K562 (cell line): ENCODE results near the gene PHACTR3. TPM values are rescaled to one million over a fixed set of nuclear protein-coding genes. Genes with fewer than 3 reads are reported as not detected.
A peak's percentile ranks its signal among the peaks of the same experiment; 100 is the strongest.

ENCODE experiments used
- ATAC-seq: fragments of 200-7000 bp; cut with Tn5 transposase; 3 replicates; pipeline ENCODE4 v1.9.1; 2020; ENCODE audit warnings: moderate library complexity
- BruUV-seq: library from RNA; stranded (reverse); fragments of 400-500 nt; replicated peaks from 2 replicates; lab custom pipeline; 2021; lab: Mats Ljungman, UMichigan
- CTCF ChIA-PET: fragments of 300-600 bp; formaldehyde crosslinking; extraction: SDS; loops from one replicate; lab custom pipeline; 2021; ENCODE audit warnings: low intra/inter-chr PET ratio; lab: Yijun Ruan, JAX
- POLR2A ChIA-PET: fragments of 300-600, 350-650 bp; sonication (Branson Sonifier 250); formaldehyde crosslinking; extraction: SDS; loops from one replicate; lab custom pipeline; 2021; ENCODE audit warnings: antibody characterized with exemption, inconsistent platforms; lab: Yijun Ruan, JAX
- DNase-seq, 4 experiments: peaks; one replicate each; pipeline versions ENCODE4 v3.0.0 to v3.0.0-alpha.2; 2011 to 2018; ENCODE audit warnings: low spot score in 3 of 4, mixed read lengths in 3 of 4; ENCODE audit errors: extremely low read depth in 1 of 4
- FAIRE-seq: peaks from 2 replicates; lab custom pipeline; 2011; peaks lifted over from hg19 to GRCh38; lab: Jason Lieb, UNC
- H2AFZ ChIP-seq: 2 replicates; pipeline ENCODE4 v1.6.0; 2011; ENCODE audit warnings: low read depth, low read length, control low read depth, inconsistent platforms
- H3K27ac ChIP-seq: fragments of 200-600 bp; 3 replicates; pipeline ENCODE4 v1.8.0; 2011; ENCODE audit warnings: low read depth, mild to moderate bottlenecking, control low read depth, inconsistent platforms, low read length, moderate library complexity, mixed read lengths; ENCODE audit errors: extremely low read depth
- H3K27me3 ChIP-seq, 2 experiments: fragments of 300-600 bp in 1 of 2; 2 replicates in 1 of 2; 3 replicates in 1 of 2; pipeline versions ENCODE4 v1.6.0 to v1.8.0; 2011; ENCODE audit warnings: inconsistent platforms in 2 of 2, low read length in 2 of 2, mild to moderate bottlenecking in 1 of 2, mixed read lengths in 1 of 2, moderate library complexity in 1 of 2; ENCODE audit not compliant: control insufficient read depth in 2 of 2, insufficient read depth in 2 of 2
- H3K36me3 ChIP-seq: fragments of 300-600 bp; 3 replicates; pipeline ENCODE4 v1.8.0; 2011; ENCODE audit warnings: mild to moderate bottlenecking, low read length, inconsistent platforms; ENCODE audit not compliant: control insufficient read depth, insufficient read depth
- H3K4me1 ChIP-seq, 2 experiments: fragments of 200-600 bp in 1 of 2; replicated peaks in 1 of 2; 2 replicates in 1 of 2; 3 replicates in 1 of 2; pipeline versions ENCODE4 v1.5.1 to v1.8.0; 2011; ENCODE audit warnings: inconsistent platforms in 2 of 2, low read length in 2 of 2, mild to moderate bottlenecking in 1 of 2, mixed read lengths in 1 of 2, moderate library complexity in 1 of 2; ENCODE audit not compliant: control insufficient read depth in 2 of 2, insufficient read depth in 2 of 2
- H3K4me2 ChIP-seq: 2 replicates; pipeline ENCODE4 v1.6.1; 2011; ENCODE audit warnings: low read length, control low read depth, inconsistent platforms, mixed read lengths; ENCODE audit not compliant: insufficient read depth
- H3K4me3 ChIP-seq: fragments of 200-600 bp; sonication (generic), shearing (Covaris generic); 2 replicates; pipeline ENCODE4 v1.5.1; 2016; ENCODE audit warnings: control low read depth, inconsistent platforms
- H3K79me2 ChIP-seq: fragments of 200-600 bp; 3 replicates; pipeline ENCODE4 v1.8.0; 2011; ENCODE audit warnings: low read length, inconsistent platforms; ENCODE audit not compliant: control insufficient read depth, insufficient read depth
- H3K9ac ChIP-seq, 2 experiments: 2 replicates each; pipeline versions ENCODE4 v1.6.0 to v1.6.1; 2011; ENCODE audit warnings: low read depth in 2 of 2, low read length in 2 of 2, control low read depth in 1 of 2, inconsistent platforms in 1 of 2, mild to moderate bottlenecking in 1 of 2, mixed read lengths in 1 of 2; ENCODE audit not compliant: insufficient read depth in 1 of 2
- H3K9me1 ChIP-seq: one replicate; pipeline ENCODE4 v1.6.0; 2011; ENCODE audit warnings: inconsistent platforms, mild to moderate bottlenecking, low read length, moderate library complexity; ENCODE audit not compliant: control insufficient read depth, insufficient read depth
- H3K9me3 ChIP-seq: replicated peaks from 2 replicates; pipeline ENCODE4 v1.5.1; 2011; ENCODE audit warnings: low read depth, low read length, inconsistent platforms; ENCODE audit not compliant: control insufficient read depth, insufficient read depth
- H4K20me1 ChIP-seq: replicated peaks from 2 replicates; pipeline ENCODE4 v1.6.1; 2011; ENCODE audit warnings: low read length, inconsistent platforms, mixed read lengths; ENCODE audit not compliant: control insufficient read depth, insufficient read depth
- ATF6 ChIP-seq: sonication (generic); formaldehyde crosslinking; IDR thresholded peaks from 2 replicates; pipeline ENCODE4 v1.4.0; 2020; ENCODE audit warnings: mild to moderate bottlenecking, missing genetic modification reagents
- FOXK1 ChIP-seq: sonication (generic); formaldehyde crosslinking; IDR thresholded peaks from 2 replicates; pipeline ENCODE4 v1.8.0; 2022; ENCODE audit warnings: missing genetic modification reagents, mild to moderate bottlenecking, borderline replicate concordance
- GABPB2 ChIP-seq: fragments of 250-450 bp; sonication (Bioruptor Pico); conservative IDR thresholded peaks from 2 replicates; pipeline ENCODE4 v1.5.1; 2021; ENCODE audit warnings: mild to moderate bottlenecking
- GTF2A2 ChIP-seq: IDR thresholded peaks from 2 replicates; pipeline ENCODE4 v1.6.1; 2016; ENCODE audit warnings: mild to moderate bottlenecking, missing genetic modification characterization, missing compliant biosample characterization
- HNRNPH1 ChIP-seq: fragments of 200-400 bp; formaldehyde crosslinking; optimal IDR thresholded peaks from 2 replicates; pipeline ENCODE3; 2017; ENCODE audit warnings: low read depth, mild to moderate bottlenecking, low read length, moderate library complexity
- MAFF ChIP-seq: IDR thresholded peaks from 2 replicates; pipeline ENCODE4 v1.6.1; 2012; ENCODE audit warnings: low read length, improper control_type of control experiment
- RFX1 ChIP-seq: fragments of 450-650 bp; IDR thresholded peaks from 2 replicates; pipeline ENCODE4 v1.6.1; 2016; ENCODE audit warnings: mild to moderate bottlenecking, moderate library complexity
- SAFB ChIP-seq: fragments of 200-400 bp; formaldehyde crosslinking; IDR thresholded peaks from 2 replicates; pipeline ENCODE4 v1.6.1; 2017; ENCODE audit warnings: low read depth, low read length, borderline replicate concordance
- TGIF2 ChIP-seq: sonication (generic); formaldehyde crosslinking; IDR thresholded peaks from 2 replicates; pipeline ENCODE4 v1.8.1; 2022; ENCODE audit warnings: mild to moderate bottlenecking, missing genetic modification reagents, moderate library complexity
- ZNF143 ChIP-seq: sonication (generic); formaldehyde crosslinking; IDR thresholded peaks from 2 replicates; pipeline ENCODE4 v1.9.0; 2022; ENCODE audit warnings: mild to moderate bottlenecking, missing genetic modification reagents
- ZNF146 ChIP-seq: IDR thresholded peaks from one replicate; pipeline ENCODE4 v1.6.1; 2018; ENCODE audit warnings: missing compliant biosample characterization; ENCODE audit not compliant: unreplicated experiment
- WGBS: fragments of 100-300 bp; shearing (Covaris generic); methylation state at CpG from one replicate; pipeline ENCODE4 v1.1.6; 2016; ENCODE audit warnings: low coverage, mixed read lengths; ENCODE audit not compliant: insufficient coverage; ENCODE audit errors: missing lambda C conversion rate; 5-methylcytosine and 5-hydroxymethylcytosine counted together
- in situ Hi-C: fragments of 300-500 bp; cut with MboI; formaldehyde crosslinking; loops from 4 replicates; pipeline ENCODE4 v1.15.0; 2018; ENCODE audit warnings: inconsistent platforms, mixed read lengths
- intact Hi-C: fragments of 100-400 bp; cut with micrococcal nuclease; formaldehyde crosslinking; loops from 2 replicates; pipeline ENCODE4 v1.14.2; 2022
- polyA plus RNA-seq, 8 experiments: library from polyadenylated mRNA; depleted of rRNA in 4 of 8; stranded (reverse) in 5 of 8; unstranded in 3 of 8; fragments of >200 nt; fragmentation: Nextera tagmentation in 2 of 8; fragmentation: Illumina TruSeq in 1 of 8; extraction: Ambion mirVana in 2 of 8; extraction: Trizol in 1 of 8; gene quantifications; 2 replicates each; pipeline versions ENCODE4 v1.2.1 to v1.2.3, GENCODE V29; 2011 to 2014; ENCODE audit warnings: inconsistent platforms in 1 of 8, missing spikeins in 1 of 8
- total RNA-seq, 7 experiments: library from RNA; depleted of rRNA in 6 of 7; stranded (reverse); fragments of >200 nt in 6 of 7; fragmentation: Illumina TruSeq in 2 of 7; extraction: Trizol in 2 of 7; gene quantifications; 2 replicates each; pipeline versions ENCODE4 v1.2.1 to v1.2.3, GENCODE V29; 2011 to 2021; ENCODE audit warnings: low replicate concordance in 1 of 7

Gene PHACTR3
- total and polyA plus RNA-seq, 9 of the 15 experiments (the other 6 are each of a cell fraction or from before 2014, with no cell fraction given) = not detected

DNA sequence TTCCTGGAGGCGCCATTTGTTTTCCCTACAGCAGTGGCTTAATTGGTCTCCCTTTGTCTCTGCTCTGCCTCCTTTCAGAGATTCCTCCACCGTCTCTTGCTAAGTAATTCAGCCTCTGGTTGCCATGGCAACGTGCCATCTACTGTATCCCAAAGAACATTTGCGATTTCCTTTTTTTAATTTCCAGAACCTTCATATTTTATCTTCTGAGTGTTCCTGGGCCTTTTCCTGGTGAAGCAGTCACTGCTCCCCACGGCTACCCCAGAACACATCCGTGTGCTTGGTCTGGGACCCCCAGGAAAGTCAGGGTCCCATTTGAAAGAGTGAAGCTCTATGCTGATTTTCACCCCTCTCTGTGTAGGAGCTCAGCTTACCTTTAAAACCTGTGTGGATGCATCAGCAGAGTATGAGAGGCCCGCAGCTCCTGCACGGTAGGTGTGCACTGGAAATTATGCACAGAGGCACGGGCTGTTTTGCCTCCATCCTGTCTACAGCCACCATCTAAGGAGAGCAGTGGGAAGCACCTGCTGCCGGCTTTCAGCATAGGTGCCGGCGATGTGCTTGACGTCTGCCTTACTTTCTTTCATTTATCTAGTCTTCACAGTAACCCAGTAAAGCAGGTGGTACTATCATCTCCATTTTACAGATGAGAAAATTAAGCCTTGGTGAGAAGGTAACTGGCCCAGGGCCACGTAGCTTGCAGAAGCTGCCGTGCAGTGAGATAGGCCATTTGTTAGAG lies 206.3 kb downstream of the PHACTR3 start:
- Histone ChIP-seq H3K4me2 (no peak overlapping the region), H4K20me1 (no peaks in the 10 kb centered on the region; the same call in 1 of the 2 replicates), H3K9me1 (no peaks in the 10 kb centered on the region), H3K9me3 (no peaks in the 10 kb centered on the region), H3K4me1 (no peaks in the 10 kb centered on the region), H3K36me3 (no peaks in the 10 kb centered on the region), H3K79me2 (no peaks in the 10 kb centered on the region), H2AFZ (no peak overlapping the region), H3K27ac (no peak overlapping the region), H3K9ac (no peak overlapping the region), H3K4me3 (no peak overlapping the region), H3K27me3 (peaks cover 20 to 66% of the 10 kb centered on the region in 2 experiments; a peak in 4 of 5 replicates)
- FAIRE-seq (no peak), DNase-seq (peak in 2 of 4 experiments; percentile 21 to 25), ATAC-seq (no peak)
- in situ Hi-C loops = no loop called here
- ChIA-PET CTCF (no interaction called here), POLR2A (no interaction called here)
- 0% methylated on average over 15 of the region's 15 CpGs for WGBS
- BruUV-seq = no TSS peak
- TF ChIP-seq GABPB2 (CRISPR knock-in tag) (no peak), FOXK1 (CRISPR knock-in tag) (no peak), RFX1 (peak; percentile 81), SAFB (no peak)
- intact Hi-C loops = no loop called here

GRCh38 chr20:59811681-59812171 lies 207.4 kb downstream of the PHACTR3 start:
- H3K4me1 ChIP-seq = no peaks in the 10 kb centered on the region
- no peak overlapping the region for H3K4me2 ChIP-seq
- ChIA-PET CTCF (no interaction called here), POLR2A (no interaction called here)
- WGBS = 0% methylated on average over 7 of the region's 7 CpGs
- H3K79me2 ChIP-seq = no peaks in the 10 kb centered on the region
- FAIRE-seq (no peak), DNase-seq (no peak), ATAC-seq (no peak)
- H3K36me3 ChIP-seq = no peaks in the 10 kb centered on the region
- H3K27me3 ChIP-seq = peaks cover 16 to 54% of the 10 kb centered on the region in 2 experiments; a peak in 4 of 5 replicates
- no peak overlapping the region for H2AFZ ChIP-seq
- H3K9ac ChIP-seq = no peak overlapping the region
- no peak for TF ChIP-seq TGIF2 (CRISPR knock-in tag)
- TF ChIP-seq ZNF143 = no peak
- TF ChIP-seq GTF2A2 (tag) = no peak
- TF ChIP-seq ZNF146 (CRISPR knock-in tag) = no peak
- no peak for TF ChIP-seq HNRNPH1
- TF ChIP-seq ATF6 (CRISPR knock-in tag) = no peak
- no peak for TF ChIP-seq MAFF
- no peak overlapping the region for H3K4me3 ChIP-seq
- in situ Hi-C loops = no loop called here
- no peak overlapping the region for H3K27ac ChIP-seq
- BruUV-seq = no TSS peak
- no peaks in the 10 kb centered on the region; the same call in 1 of the 2 replicates for H4K20me1 ChIP-seq
- no peaks in the 10 kb centered on the region for H3K9me1 ChIP-seq
- H3K9me3 ChIP-seq = no peaks in the 10 kb centered on the region
- intact Hi-C loops = no loop called here
